ENCODE measurements around the gene WDR7.

GRCh38 chr18:56639104-56639381, 12.1 kb upstream of the WDR7 start:
- TF ChIP-seq, protein P1, sequence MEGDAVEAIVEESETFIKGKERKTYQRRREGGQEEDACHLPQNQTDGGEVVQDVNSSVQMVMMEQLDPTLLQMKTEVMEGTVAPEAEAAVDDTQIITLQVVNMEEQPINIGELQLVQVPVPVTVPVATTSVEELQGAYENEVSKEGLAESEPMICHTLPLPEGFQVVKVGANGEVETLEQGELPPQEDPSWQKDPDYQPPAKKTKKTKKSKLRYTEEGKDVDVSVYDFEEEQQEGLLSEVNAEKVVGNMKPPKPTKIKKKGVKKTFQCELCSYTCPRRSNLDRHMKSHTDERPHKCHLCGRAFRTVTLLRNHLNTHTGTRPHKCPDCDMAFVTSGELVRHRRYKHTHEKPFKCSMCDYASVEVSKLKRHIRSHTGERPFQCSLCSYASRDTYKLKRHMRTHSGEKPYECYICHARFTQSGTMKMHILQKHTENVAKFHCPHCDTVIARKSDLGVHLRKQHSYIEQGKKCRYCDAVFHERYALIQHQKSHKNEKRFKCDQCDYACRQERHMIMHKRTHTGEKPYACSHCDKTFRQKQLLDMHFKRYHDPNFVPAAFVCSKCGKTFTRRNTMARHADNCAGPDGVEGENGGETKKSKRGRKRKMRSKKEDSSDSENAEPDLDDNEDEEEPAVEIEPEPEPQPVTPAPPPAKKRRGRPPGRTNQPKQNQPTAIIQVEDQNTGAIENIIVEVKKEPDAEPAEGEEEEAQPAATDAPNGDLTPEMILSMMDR (IDR thresholded peaks at IDR 0.05): no peak
- TF ChIP-seq POLR2A (IDR thresholded peaks at IDR 0.05): no peak
